ENCODE results near the gene ADRA2B. TPM values are rescaled to one million over a fixed set of nuclear protein-coding genes. Genes with fewer than 3 reads are reported as not detected.
A peak's percentile ranks its signal among the peaks of the same experiment; 100 is the strongest.

The ADRA2B gene
- total and polyA plus RNA-seq, 12 donors, result 0.95 to 12.9 (median 3.3) TPM

- Histone ChIP-seq H3K36me3 (replicated peaks in 1 of 2) (no peaks in the 10 kb centered on the region), H3K9me3 (replicated peaks in 1 of 3) (no peaks in the 10 kb centered on the region), H3K4me3 (peak overlapping the region in 2 of 4 donors; percentile 32 to 66), H3K4me1 (replicated peaks in 1 of 2) (peaks cover 16 to 27% of the 10 kb centered on the region in 2 donors), H3K27ac (peak overlapping the region in 1 of 5 donors; percentile 61), H3K27me3 (no peaks in the 10 kb centered on the region)
- no peak for TF ChIP-seq CTCF (IDR thresholded peaks at IDR 0.05)
- no peak for TF ChIP-seq POLR2A (IDR thresholded peaks at IDR 0.05)
- WGBS, 4 donors, result 5 to 23% (median 15%) methylated on average over 7 to 35 of the region's 35 CpGs
- peak in 3 of 7 donors; percentile 36 to 53 (median 48) for DNase-seq
- intact Hi-C loops (cut with DNase I), result loop anchor here in 1 of 2 donors (10.0 kb wide), 1 partner anchor 120 kb away; the partner anchor contains the start of genes CIAO1 and TMEM127
Observed at GRCh38 chr2:96144481-96145035, 28.2 kb upstream of the ADRA2B start.

GRCh38 chr2:96143848-96144480 lies 27.6 kb upstream of the ADRA2B start:
- DNase-seq, result peak in 1 of 7 donors; percentile 8
- Histone ChIP-seq H3K27me3 (no peaks in the 10 kb centered on the region), H3K36me3 (replicated peaks in 1 of 2) (no peaks in the 10 kb centered on the region), H3K4me3 (no peak overlapping the region), H3K9me3 (replicated peaks in 1 of 3) (no peaks in the 10 kb centered on the region), H3K4me1 (replicated peaks in 1 of 2) (peaks cover 16 to 27% of the 10 kb centered on the region in 2 donors), H3K27ac (no peak overlapping the region)
- no peak for TF ChIP-seq POLR2A (IDR thresholded peaks at IDR 0.05)
- peak in 1 of 6 experiments; percentile 11 for TF ChIP-seq CTCF (IDR thresholded peaks at IDR 0.05)
- 92 to 96% (median 94%) methylated on average over 9 to 23 of the region's 23 CpGs for WGBS, 4 donors
- intact Hi-C loops (cut with DNase I), result loop anchor here in 1 of 2 donors (10.0 kb wide), 1 partner anchor 121 kb away; the partner anchor contains the start of genes CIAO1 and TMEM127

GRCh38 chr2:96143231-96143847 lies 27.0 kb upstream of the ADRA2B start:
- peaks cover 16 to 27% of the 10 kb centered on the region in 2 donors for H3K4me1 ChIP-seq (replicated peaks in 1 of 2)
- H3K27me3 ChIP-seq, result no peaks in the 10 kb centered on the region
- DNase-seq, result peak in 1 of 7 donors; percentile 4
- WGBS, 4 donors, result 89 to 97% (median 92%) methylated on average over 8 to 10 of the region's 10 CpGs
- H3K36me3 ChIP-seq (replicated peaks in 1 of 2), result no peaks in the 10 kb centered on the region
- H3K9me3 ChIP-seq (replicated peaks in 1 of 3), result no peaks in the 10 kb centered on the region
- H3K27ac ChIP-seq, result no peak overlapping the region
- TF ChIP-seq POLR2A (IDR thresholded peaks at IDR 0.05) (no peak), CTCF (IDR thresholded peaks at IDR 0.05) (no peak)
- intact Hi-C loops (cut with DNase I), result loop anchor here in 1 of 2 donors (10.0 kb wide), 1 partner anchor 121 kb away; the partner anchor contains the start of genes CIAO1 and TMEM127
- no peak overlapping the region for H3K4me3 ChIP-seq
